Activated T-cell treated with anti-CD3 and anti-CD28 coated beads for 24 hours (primary cell): ENCODE data around the gene DRICH1.
A peak's percentile ranks its signal among the peaks of the same experiment; 100 is the strongest.
"Not testable (repeated sequence)": the region's sequence is repeated elsewhere in the genome, so short reads cannot be mapped to it uniquely, and the experiment has no call there.

Experiments used
- DNase-seq: peaks from one replicate; pipeline ENCODE4 v3.0.0-alpha.2; 2020; ENCODE audit warnings: low read depth

DRICH1 gene

DNA sequence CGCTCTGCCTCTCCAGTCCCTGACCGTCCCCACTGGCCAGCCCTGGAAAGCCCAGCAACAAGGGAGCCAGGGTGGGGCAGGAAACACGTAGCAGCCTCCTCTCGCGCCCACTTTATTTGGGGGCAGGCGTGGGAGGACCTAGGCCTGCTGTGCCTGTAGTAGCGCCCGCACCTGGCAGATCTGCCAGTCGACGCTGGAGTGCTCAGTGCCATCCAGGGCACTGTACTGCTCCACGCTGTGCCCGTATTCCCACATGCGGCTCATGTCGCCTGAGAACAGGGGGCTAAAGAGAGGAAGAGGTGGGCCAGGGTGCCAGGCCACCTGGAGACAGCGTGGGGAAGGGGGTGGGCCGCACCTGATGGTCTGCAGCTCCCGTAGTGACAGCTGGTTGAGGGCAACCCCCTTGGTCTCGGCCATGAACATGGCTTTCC lies 17.0 kb upstream of the DRICH1 start:
- DNase-seq = no peak

DNA sequence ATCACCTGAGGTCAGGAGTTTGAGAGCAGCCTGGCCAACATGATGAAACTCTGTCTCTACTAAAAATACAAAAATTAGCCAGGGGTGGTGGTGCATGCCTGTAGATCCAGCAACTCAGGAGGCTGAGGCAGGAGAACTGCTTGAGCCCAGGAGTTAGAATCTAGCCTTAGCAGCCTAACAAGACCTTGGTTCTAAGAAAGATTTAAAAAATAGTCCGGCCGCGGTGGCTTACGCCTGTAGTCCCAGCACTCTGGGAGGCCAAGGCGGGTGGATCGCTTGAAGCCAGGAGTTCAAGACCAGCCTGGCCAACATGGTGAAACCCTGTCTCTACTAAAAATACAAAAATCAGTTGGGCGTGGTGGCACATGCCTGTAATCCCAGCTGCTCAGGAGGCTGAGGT lies 14.4 kb upstream of the DRICH1 start:
- not testable (repeated sequence) for DNase-seq

DNA sequence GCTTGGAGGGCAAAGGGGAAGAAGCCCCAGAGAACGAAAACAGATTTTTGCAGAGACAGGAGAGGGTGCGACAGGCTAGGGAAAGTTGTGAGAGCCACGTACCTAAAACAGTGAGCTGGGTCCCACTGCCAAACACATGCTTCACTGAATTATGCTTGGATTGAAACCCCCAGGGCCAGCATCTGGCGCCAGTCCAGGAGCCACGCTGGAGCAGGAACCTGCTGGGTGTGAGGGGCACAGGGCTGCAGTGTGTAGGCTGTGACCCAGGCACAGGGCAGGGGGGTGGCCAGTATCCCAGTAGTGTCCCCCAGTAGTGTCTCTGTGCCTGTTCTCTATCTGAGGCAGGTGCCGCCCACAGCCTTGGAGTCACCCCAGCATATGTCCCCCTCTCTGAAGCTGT lies 8.1 kb upstream of the DRICH1 start:
- not testable (repeated sequence) for DNase-seq

DNA sequence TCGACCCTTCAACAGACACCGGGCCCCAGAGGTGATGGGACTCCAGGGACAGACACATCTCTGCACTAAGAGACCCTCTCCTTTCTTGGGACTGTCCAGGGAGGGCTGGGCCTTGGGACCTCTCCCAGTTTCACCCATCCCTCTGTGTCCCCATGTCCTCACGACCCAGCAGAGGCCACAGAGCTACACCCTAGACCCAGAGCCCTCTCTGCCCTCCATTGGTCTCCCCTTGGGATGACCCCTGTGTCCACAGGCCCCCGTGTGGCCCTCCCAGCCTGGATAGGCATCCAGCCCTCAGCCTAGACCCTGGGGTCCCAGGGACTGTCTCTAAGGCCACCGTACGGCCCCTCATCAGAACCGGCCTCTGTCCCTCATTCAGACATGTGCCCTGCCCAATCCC lies 7.5 kb upstream of the DRICH1 start:
- DNase-seq = no peak

DNA sequence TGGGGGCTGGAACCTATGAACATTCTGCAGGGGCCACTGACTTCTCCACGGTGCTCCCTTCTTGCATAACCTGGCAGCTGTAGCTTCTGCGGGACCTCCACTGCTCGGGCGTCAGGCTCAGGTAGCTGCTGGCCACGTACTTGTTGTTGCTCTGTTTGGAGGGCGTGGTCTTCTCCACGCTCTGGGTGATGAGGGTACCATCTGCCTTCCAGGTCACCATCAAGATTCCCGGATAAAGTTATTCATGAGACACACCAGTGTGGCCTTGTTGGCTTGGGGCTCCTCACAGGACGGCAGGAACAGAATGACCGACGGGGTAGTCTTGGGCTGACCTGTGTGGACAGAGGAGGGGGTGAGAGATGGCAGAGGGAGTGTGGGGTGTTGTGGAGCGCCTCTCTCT lies 6.5 kb upstream of the DRICH1 start:
- no peak for DNase-seq

DNA sequence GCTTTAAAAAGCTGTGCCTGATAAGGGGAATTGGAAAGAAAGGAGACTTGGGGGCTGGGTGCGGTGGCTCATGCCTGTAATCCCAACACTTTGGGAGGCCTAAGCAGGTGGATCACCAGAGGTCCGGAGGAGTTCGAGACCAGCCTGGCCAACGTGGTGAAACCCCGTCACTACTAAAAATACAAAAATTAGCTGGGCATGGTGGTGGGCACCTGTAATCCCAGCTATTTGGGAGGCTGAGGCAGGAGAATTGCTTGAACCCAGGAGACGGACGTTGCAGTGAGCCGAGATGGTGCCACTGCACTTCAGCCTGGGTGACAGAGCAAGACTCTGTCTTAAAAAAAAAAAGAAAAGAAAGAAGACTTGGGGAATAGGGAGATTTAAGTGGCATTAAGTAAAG lies 3.2 kb upstream of the DRICH1 start:
- DNase-seq = not testable (repeated sequence)

DNA sequence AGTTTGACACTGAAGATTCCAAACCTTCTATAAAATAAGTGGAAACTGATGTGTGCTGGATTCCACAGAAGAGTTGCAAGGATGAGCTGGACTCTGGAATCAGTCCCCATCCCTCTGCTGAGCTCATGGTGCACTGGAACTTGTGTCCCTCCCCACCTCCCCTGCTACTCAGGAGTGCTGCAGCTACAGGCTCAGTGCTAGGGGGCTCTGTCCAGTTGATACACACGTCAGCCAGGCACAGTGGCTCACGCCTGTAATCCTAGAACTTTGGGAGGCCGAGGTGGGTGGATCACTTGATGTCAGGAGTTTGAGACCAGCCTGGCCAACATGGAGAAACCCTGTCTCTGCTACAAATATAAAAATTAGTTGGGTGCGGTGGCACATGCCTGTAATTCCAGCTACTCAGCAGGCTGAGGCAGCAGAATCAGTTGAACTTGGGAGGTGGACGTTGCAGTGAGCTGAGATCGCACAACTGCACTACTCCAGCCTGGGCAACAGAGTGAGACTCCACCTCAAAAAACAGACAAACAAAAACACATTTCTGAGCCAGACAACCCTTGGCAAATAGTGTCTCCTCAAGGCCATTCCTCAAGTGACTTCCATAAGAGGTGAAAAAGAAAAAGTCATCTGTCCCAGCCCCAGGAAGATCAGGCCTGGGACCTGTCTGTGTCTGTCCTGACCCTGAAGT lies 3.9 kb downstream of the DRICH1 start:
- not testable (repeated sequence) for DNase-seq

DNA sequence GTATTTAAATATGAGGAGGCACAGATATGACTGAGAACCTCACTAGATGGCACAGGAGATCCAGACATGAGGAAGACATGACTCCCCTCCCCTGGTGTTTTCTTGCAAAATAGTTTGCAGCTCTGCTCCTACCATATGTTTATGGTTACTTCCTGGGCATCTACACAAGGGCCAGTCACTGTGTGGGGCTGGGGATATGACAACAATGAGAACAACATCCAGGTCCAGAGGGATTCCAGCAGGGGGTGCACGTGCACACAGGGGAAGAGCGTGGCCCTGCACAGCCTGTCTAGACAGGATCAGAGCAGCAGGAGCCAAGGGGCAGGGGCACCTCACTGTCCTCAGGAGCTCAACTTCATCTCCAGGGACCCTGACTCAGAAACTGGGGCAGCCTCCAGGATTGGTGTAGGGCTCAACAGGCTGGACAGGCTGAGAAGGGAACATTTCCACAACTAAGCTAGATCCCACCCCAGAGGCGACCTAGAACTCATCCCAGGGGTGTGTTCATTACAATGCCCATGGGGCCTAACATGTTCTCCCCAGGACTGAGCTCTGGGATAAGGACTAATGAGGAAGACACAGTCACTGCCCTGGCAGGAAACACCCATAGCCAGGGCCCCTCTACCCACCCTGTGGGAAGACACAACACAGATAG lies 4.6 kb downstream of the DRICH1 start:
- peak; percentile 46 for DNase-seq

DNA sequence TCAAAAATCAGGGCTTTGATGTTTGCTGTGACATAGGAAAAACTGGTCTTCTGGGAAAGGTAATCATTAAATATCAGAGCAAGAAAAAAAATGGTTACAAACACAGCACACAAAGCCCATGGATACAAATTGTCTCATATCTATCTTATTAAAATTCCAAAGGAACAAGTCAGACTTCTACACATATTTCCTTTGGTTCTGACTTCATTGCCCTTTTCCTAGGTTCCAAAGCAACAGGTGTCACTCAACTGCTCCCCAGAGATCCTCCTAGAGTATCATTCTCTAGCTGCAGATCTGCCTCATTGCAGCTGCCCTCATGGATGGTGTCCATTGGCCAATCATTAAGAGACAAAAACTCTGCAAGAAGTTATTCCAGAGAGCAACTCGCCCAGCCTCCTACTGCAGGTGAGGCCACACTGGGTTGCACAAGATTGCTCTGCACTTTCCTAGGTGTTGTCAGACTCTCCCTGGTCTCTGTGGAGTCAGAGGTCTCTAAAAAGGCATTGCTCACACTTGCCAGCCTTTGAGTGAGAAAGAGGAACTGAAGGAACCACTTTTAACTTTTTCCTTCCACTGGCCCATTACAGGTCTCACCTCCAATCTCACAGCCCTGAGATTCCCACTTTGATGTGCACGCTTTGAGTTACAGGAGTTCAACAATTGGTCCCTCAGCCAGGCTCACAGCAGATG lies 5.7 kb downstream of the DRICH1 start:
- no peak for DNase-seq

DNA sequence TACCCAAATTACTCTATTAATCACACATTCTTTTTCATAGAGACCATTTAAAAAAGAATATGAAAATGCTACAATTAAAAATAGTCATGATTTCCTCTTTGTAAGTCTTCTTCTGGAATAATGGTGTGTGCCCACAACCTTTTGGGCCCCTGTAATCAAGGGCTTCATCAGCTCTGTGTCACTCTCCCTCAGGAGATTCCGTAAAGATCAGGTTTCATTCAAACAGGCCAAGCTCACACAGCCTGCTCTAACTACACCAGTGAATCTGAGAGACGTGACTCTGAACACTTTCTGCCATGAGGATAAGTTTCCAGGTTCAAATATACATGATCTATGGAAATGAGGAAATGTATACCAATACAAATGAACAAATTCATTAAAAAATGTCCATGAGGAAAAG lies 9.5 kb downstream of the DRICH1 start:
- DNase-seq = no peak

DNA sequence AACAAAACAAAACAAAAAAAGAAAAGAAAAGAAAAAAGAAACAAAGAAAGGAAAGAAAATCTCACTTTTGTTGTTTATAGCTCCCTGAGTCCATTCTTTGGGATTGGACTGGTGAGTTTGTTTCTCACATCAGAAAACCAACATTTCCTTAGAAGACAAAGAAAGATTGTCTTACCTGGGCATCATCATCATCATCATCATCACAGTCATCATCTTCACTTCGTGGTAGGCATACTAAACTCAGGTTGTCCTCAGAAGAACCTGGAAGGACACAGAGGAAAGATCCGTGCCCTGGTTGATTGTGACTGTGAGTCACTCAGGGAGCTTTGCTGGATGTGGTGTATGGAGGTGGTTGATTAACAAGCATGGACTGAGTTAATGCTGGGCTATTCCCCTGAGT lies 10.2 kb downstream of the DRICH1 start:
- DNase-seq = not testable (repeated sequence)

DNA sequence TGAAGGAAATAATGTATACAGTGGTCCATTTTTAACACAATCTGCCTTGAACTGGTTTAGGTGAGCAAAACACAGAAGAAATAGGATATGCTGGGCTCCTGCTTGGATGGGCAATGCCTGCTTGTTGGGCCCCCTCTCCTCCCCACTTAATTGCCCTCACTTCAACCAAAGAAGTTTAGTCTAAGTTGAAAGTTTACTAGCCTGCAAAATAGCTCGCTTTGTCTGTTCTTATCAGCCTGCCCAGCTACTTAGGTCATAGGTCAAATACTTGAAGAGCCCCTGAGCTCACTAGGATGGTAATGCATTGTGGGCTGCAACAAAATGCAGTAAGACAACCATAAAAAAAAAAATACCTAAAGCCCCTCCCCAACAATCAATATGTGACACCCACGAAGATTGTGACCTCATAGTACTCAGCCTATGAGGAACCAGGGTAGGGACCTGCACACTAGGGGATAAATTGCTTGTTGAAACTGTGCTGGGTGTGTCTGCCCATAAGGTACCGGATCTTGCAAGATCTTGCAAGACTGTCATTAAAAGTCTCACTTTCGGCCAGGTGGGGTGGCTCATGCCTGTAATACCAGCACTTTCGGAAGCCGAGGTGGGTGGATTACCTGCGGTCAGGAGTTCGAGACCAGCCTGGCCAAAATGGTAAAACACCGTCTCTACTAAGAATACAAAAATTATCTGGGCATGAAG lies 10.9 kb downstream of the DRICH1 start:
- DNase-seq = no peak

DNA sequence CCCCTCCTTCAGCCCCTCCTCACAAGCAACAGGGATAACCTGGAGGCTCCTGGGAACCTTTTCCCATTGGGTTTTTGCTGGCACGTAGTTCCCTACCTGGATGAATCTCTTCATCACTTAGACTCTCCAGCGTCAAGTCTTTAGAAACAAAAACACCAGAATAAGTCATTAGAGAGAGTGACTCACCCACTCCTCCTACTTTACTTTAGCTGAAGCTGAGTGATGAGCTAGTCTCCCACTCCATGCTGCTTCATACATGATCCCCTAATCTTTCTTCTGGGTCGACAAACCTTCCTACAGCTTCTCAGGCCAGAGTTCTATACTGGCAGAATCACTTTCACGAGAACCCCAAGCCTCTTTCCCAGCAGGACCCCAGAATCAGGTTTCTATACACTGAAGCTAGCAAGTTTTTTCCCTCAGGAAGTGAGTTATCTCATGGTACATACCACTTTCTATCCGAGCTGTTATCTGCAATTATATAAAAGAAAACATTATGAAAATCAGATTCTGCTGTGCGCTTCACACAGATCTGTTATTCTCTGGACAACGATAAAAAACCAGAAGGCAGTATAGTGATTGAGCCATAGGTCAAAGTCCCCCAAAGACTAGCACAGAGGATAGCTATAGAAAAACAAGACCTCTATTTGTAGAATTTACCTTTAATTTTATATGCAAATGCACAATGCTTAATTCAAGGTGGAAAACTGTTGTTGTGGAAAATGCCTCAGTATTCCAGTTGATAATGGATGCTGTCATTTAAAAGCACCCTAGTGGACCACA lies 18.7 kb downstream of the DRICH1 start:
- no peak for DNase-seq

DNA sequence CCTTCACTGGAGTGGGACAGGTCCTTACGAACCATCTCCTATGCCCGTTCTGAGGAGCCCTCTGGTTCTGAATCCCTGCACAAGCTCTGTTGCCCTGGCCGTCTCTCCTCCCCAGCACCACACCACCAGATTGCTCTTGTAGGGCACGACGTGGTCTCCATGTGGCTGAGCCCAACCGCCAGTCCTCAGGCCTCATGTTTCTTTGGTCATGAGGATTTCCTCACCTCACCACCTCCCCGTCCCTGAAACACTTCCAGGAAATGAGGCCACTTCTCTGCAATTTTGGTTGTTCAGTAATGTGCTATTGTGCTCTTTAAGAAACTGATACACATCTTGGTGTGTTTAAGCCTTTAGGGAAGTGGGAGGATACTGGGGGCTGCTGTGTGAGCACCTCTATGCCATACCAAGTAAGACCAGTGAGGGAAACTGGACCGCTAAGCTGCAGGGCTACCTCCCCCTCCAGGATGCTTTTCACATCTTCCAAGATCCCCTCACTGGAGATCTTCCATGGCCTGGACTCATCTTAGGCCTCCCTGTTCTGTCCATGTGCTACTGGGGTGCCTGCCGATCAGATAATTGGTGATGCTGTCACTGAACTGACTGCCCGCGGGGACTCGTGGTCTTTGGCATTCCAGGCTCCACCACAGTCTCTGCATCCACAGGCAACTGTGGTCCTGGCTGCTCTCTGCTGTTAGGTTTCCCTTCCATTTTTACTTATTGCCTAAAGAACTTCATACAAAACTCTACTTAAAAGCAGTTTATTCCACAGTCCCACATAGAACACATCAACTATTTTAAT lies 21.9 kb downstream of the DRICH1 start:
- DNase-seq = no peak

DNA sequence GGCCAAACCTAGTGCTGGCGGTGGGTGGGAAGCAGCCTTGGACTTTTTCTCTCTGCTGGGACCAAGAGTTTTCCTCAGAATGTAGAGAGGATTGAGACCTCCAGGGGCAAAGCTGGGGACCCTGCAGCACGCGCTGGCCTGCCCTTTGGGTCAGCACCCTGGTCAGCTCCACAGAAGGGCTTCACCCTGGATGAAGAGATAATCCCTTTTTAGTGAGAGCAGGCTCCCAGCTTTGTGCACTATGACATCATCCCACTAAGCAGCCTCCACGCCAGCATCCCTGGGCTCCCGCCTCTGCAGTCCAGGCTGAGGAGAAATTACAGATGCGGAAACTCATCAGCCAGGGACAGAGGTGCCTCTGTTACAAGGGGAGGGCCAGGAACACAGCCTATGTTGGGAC lies 23.5 kb downstream of the DRICH1 start:
- DNase-seq = no peak

DNA sequence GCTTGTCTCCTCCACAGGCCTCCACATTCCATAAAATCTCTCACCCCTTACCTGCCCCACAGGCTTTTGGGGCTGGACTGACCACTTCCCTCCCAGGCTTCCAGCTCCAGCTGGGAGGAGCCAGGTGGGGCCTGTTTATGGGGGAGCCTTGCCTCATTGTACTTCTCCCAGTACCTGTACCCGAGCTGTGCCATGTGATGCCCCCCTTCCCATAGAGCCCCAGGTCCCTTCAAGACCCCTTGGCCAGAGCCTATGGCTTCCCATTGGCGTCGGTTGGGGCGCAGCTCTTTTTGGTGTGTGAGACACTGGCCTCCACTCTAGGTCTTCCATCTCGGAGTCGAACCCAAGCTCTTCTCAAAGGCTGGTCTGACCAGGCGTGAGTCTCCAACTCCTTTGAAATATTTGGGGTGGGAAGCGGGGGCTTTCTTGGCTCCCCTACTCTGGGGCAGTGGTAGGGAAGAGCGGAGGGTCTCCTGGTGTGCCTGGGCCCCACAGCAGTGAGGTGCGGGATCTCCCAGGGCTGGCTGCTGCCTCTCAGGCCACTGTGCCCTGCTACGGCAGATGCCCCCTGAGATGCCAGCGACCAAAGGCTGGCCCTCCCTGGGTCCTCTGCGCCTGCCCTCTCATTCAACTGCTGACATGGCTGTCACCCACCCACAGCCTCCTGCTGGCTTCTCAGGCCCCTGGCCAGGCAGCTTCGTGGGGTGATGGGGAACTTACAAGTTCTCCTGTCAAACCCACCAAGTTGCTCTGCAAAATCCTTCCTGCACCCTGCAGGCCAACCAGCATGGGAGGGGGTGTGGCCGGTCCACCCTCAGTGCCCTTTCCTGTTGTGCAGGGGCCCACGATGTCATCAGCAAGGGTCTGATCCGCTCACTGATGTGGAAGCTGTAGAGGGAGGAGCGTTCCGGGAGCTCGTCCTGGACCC lies 25.7 kb downstream of the DRICH1 start:
- DNase-seq = no peak

DNA sequence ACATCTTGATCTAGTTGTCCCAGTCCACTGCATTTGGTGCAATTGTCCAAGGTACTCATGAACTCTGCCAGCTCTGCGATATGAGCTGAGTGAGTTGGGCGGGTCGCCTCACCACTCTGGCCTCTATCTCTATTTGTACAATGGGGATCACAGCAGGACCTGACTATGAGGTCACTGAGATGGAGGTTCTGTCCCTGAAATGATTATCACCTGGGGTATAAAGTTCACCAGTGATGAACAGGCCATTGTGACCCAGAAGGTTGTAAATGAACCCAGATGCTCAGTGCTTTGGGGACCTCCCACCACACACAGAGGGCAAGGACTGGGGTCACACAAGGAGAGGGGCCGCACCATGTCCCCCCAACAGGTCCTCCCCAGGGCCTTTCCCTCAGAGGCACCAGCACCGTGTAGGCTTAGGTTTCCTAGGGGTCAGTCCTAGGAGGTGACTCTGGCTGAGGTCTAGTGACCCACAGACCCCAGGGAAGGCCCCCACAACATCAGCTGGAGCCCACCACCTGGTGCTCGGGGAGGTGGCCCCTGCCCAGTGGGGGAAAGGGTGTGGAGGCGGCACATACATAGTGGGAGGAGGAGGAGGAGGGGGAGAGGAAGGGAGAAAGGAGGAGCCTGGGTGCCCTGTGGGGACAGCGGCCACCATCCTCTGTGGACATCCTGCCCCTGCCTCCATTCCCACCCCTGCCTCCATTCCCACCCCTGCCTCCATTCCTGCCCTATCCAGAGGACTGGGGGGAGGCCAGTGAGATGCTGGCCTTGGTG lies 27.0 kb downstream of the DRICH1 start:
- DNase-seq = no peak

DNA sequence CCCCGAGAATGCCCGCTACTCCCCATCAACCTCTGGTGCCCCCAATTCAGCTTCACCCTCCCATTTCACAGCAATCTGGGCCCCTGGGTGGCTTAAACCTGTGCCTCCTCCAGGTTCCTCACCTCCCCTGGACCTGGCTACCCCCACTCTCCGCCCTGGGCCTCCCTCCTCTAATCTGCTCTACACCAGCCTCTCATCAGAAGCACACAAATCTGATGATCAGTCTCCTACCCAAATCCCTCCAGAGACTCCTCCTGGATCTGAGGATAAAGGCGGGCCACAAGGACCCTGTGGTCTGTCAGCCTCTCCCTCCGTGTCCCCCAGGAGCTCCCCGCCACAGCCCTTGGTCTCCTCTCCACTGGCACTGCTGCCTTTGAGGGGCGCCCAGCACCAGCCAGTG lies 28.9 kb downstream of the DRICH1 start:
- DNase-seq = no peak
